Stimulated activated naive CD4-positive, alpha-beta T cell treated with Interleukin-2 at 50 U/mL for 16 hours (primary cell): ENCODE data around the gene KIAA1210.

Source experiments
- DNase-seq: peaks from one replicate; lab custom pipeline; 2025; lab: John Stamatoyannopoulos, UW

The KIAA1210 gene

DNA sequence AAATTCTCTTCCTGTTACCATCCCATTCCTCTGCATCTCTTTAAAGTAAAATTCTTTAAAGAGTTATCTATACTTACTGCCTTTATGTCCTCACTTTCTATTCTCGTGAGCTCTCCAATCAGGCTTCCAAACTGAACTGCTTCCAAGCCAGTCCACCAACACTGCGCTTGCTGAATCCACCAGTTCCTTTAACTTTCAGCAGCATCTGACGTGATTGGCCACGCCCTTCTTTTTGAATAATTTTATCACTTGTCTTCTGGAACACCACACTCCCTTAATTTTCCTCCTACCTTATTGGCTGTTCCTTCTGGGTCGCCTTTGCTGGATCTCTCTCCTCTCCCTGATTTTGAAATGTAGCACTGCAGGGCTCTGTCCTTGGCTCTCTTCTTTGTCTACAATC is at the start of gene KIAA1210:
KIAA1210 (minus strand) TSS at position 163 of the 400 bp plus-strand sequence. CDS start 4,170 bp downstream, outside the sequence.
- no peak for DNase-seq

DNA sequence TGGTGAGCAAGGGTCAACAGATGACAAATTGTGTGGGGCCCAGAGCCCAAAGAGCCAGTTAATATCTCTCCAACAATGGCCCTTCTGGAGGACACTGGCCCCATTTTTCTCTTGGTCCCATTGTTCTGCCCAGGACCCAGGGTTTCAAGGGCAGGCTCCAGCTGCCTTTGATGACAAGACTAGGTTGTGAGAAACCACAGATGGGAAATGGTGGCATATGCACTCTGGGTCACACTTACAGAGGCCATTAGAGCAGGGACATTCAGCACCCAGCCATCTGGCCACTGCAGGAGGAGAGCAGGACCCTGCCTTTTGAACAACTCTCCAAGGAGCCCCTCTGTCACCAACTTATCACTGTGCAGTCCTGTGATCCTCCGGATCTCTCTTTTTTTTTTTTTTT is 49.7 kb upstream of the KIAA1210 start:
- DNase-seq: no peak

DNA sequence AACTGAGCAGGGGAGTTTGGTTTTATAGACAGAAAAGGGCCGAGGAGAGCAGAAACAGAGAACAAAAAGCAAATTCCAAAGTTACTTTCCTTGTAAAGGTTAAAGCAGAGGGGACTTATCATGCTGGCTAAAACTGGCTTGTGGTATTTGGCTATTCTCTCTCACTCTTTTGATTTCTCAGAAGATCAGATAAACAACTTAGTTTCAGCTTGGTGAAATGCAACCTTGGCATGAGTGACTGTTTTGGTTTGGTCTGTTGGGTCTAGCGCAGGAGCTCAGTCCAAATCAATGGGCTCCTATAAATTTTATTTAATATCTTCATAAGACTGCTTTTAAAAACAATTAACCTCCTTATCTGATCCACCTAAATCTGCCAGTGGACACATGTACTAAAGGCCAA is 47.3 kb upstream of the KIAA1210 start:
- no peak for DNase-seq

DNA sequence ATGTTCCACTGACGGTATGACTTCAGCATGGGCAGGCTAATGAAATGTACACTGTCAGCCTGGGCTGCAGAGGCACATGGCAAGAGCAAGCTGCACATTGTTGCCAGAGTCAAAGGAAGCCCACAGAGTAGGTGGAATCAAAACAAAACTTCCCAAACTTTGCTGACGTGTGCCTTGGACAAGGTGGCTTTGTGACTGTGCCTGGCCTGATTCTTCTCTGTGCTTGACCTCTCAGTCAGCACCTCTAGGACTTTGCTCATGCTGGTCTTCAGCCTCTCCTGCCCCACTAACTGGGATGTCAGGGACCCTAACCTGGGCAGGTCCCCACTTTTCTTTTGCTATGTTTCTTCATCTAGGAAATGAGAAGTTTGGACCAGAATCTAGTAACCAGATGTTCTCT is 40.5 kb upstream of the KIAA1210 start:
- DNase-seq: no peak

GRCh38 chrX:119158226-119158625 is 30.6 kb upstream of the KIAA1210 start:
- DNase-seq: no peak

- DNase-seq: no peak
Observed at GRCh38 chrX:119156241-119156640, 28.6 kb upstream of the KIAA1210 start.

DNA sequence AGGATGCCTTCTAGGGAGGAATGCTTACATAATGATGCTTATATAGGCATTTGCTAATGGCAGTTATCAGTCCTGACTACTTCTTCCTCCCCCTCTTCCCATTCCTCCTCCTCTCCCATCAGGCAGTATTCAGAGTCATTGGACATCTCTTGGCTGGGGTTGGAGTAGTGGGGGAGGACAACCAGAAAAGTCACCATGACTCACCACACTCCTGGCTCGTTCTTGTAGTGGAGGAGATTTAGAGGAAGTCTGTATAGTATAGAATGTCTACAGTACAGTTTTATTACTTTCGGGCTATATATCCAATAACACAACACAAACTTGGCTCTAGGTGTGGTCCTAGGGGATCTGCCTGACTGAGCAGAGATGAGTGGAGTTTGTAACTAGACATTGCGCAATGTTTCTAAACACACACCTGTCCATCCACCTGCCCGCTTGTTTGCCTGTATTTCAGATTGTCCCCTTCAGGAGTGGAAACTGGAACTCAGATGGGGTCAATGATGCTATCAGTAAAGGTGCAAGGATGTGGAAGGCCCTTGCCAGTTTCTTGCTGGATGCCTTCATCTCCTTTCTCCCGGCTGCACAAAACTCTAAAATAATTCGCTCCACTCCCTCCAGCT is 27.9 kb upstream of the KIAA1210 start:
- DNase-seq: no peak

DNA sequence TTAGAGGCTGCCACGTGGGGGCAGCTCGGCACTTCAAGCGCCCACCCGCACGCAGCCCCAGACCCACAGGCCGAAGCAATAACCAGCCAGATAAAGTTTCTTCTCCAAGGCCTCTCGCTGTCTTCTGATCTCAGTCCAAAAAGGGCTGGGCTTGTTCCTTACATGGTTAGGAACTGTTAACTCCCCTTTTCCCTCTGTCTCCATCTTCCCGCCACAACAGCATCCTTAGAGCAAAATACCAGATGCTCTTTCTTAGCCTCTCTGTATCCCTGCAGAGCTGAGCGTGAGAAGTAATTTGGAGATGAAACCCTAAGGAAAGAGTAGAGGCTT is 23.4 kb upstream of the KIAA1210 start:
- DNase-seq: no peak

DNA sequence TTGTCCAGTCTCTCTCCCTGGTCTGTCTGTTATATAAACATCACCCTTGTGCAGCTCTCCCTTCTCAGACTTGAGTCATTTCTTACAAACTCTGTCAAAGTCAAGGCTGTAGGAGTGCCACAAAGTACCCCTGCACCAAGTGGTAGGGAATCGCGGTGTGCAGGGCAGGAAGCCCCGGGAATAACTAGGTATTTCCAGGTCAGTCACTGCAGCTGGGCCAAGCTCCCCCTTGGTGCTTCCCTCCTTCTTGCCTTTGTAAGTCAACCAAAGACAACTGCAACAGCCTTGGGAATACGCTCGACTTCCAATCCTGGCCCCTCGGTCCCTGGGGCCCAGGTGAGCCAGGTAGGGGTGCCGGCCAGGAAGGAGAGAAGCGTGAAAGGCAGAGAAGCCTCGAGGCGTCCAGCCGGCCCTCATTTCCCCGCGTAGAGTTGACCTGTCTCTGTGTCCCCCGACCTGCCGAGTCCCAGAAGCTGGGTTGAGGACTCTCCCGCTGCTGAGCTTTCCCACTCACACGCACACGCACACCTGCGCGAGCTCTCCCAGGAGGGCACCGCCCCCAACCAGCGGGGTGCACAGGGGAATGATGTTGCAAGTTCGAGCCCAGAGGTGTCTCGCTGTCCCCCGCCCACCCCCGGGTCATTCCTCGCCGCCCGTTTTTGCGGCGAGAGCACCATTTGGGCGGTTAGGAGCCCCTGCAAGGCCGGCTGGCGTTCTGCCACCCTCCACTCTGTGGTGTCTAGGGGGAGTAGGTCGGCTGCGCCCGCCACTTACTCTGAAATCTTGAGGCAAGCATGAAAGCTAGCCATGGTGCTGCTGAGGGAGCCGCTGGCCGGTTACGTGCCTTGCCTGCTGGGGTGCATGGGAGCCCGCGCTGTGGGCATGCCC is 22.8 kb upstream of the KIAA1210 start:
- DNase-seq: no peak

GRCh38 chrX:119147486-119147885 is 19.9 kb upstream of the KIAA1210 start:
- no peak for DNase-seq

GRCh38 chrX:119145241-119145653 is 17.6 kb upstream of the KIAA1210 start:
- no peak for DNase-seq

GRCh38 chrX:119134466-119134865 is 6.9 kb upstream of the KIAA1210 start:
- DNase-seq: no peak

DNA sequence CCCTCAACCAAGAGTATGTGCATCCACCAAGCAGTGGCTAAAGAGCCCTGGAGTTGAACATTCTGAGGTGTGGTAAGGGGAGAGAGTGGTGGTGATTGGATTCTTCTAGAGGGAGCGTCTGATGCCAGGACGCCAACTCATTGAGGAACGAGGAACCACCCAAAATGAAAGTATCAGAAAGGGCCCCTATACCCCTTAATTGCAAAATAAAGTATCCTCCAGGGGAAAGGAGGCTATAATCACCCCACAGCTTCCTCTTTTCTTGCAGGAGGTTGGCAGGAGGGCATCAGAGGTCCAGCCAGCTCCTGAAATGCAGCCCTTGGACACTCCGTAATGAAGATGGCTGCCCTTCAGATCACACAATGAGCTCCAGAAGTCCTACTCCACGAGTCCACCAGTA is 5.3 kb upstream of the KIAA1210 start:
- no peak for DNase-seq

DNA sequence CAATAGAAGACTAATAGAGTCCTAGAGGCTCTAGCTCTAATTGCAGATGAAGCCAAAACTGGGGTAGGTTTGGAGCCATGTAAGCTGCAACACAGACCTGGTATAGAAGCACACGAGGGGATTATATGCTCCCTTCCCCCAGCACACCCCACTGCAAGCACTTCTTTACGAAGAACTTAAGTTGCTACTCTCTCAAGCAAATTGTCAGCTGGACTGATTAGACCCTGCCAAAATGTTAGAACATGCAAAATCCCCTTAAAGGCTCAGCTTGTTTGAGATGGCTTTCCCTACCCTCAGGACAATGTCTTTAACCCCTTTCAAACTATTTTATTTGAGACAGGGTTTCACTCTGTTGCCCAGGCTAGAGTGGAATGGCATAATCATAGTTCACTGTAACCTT is 4.7 kb upstream of the KIAA1210 start:
- DNase-seq: no peak

- no peak for DNase-seq
Observed at GRCh38 chrX:119130911-119131310, 3.3 kb upstream of the KIAA1210 start.

GRCh38 chrX:119121341-119121740 is 6.3 kb downstream of the KIAA1210 start:
- no peak for DNase-seq

GRCh38 chrX:119118780-119119395 is 8.7 kb downstream of the KIAA1210 start:
- peak; percentile 13 for DNase-seq

GRCh38 chrX:119107206-119107605 is 20.4 kb downstream of the KIAA1210 start:
- DNase-seq: no peak

- no peak for DNase-seq
Observed at GRCh38 chrX:119105826-119106225, 21.8 kb downstream of the KIAA1210 start.

DNA sequence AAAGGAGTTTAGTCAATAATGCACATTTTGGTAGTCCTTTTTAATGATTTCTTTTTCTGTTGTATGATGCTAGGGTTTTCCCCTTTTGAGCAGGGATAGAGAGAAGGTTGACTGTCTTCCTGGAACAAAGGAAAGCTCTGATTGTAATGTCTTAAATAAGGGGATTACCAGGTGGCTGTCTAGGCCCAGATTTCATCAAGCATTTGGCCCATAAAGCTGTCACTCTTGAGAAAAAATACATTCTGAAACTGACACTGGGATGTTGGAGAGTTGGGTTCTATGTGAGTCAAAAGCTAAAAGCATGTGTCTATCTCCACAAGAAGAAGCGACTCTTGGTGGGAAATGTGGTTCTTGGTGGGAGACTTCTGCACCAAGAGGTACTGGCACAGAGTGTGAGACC is 26.4 kb downstream of the KIAA1210 start:
- no peak for DNase-seq

- DNase-seq: no peak
Observed at GRCh38 chrX:119095936-119096335, 31.7 kb downstream of the KIAA1210 start.

DNA sequence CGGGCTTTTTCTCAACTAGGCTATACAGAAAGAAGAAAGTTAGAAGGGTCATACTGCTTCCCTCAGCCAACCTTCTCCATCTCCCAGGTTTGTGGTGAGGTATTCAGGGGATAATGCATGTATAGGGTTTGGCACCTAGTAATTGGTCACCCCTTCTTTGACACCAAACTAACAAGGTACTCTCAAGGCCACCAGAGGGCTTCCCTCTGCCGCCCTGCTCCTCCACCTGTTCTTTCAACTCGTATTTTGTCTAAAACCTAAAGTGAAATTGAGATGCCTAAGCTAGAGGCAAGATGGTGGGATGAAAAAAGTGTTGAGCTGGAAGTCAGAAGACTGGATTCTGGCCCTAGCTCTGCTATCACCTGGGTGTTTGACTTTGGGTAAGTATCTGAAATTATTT is 32.8 kb downstream of the KIAA1210 start:
- DNase-seq: no peak
